ENCODE data around the gene DCAF12.

- no peak for TF ChIP-seq CTCF (IDR thresholded peaks at IDR 0.05; ENCODE audit: low read depth, low read length)
- TF ChIP-seq POLR2A (IDR thresholded peaks at IDR 0.05; ENCODE audit: extremely low read depth, insufficient read length) = no peak
- no peak for TF ChIP-seq MAX (IDR thresholded peaks at IDR 0.05; ENCODE audit: low read depth, low read length)
Measured at GRCh38 chr9:34087370-34087769, 39.1 kb downstream of the DCAF12 start.
